Natural killer cell (primary cell): ENCODE measurements around the gene WDR18. TPM values are rescaled to one million over a fixed set of nuclear protein-coding genes. Genes with fewer than 3 reads are reported as not detected.

ENCODE experiments used
- ATAC-seq, 3 donors: fragments of 150-1000 bp in 2 of 3; fragments of 200-7000 bp in 1 of 3; cut with Tn5 transposase; 1 replicate in 1 of 3; 2 replicates in 2 of 3; pipeline ENCODE4 v1.10.0; 2021; ENCODE audit warnings: mild to moderate bottlenecking in 2 of 3, moderate library complexity in 2 of 3
- DNase-seq, 2 donors: peaks; one replicate each; pipeline versions ENCODE4 v3.0.0 to v3.0.0-alpha.2; 2013 to 2021; ENCODE audit warnings: mixed read lengths in 1 of 2
- H3K27ac ChIP-seq: one replicate; pipeline ENCODE4 v1.5.1; 2013; ENCODE audit warnings: mild to moderate bottlenecking, low read length
- H3K27me3 ChIP-seq: one replicate; pipeline ENCODE4 v1.6.1; 2013; ENCODE audit warnings: low read length; ENCODE audit not compliant: control insufficient read depth, insufficient read depth
- H3K36me3 ChIP-seq: one replicate; pipeline ENCODE4 v1.6.1; 2013; ENCODE audit warnings: low read length; ENCODE audit not compliant: control insufficient read depth, insufficient read depth
- H3K4me1 ChIP-seq: one replicate; pipeline ENCODE4 v1.6.1; 2013; ENCODE audit warnings: low read length; ENCODE audit not compliant: control insufficient read depth, insufficient read depth
- H3K4me3 ChIP-seq: one replicate; pipeline ENCODE4 v1.5.1; 2013; ENCODE audit warnings: low read length
- H3K9me3 ChIP-seq: one replicate; pipeline ENCODE4 v1.6.1; 2013; ENCODE audit warnings: low read length; ENCODE audit not compliant: control insufficient read depth, insufficient read depth
- H3K27ac Mint-ChIP-seq, 2 donors: one replicate each; pipeline ENCODE4 v1.8.0; 2022; ENCODE audit warnings: mild to moderate bottlenecking in 2 of 2, mixed read lengths in 2 of 2, moderate library complexity in 1 of 2
- H3K27me3 Mint-ChIP-seq, 2 donors: one replicate each; pipeline ENCODE4 v1.8.0; 2022; ENCODE audit warnings: low read depth in 2 of 2, mixed read lengths in 2 of 2
- H3K36me3 Mint-ChIP-seq: one replicate; pipeline ENCODE4 v1.8.0; 2022; ENCODE audit warnings: mixed read lengths
- H3K4me1 Mint-ChIP-seq, 2 donors: one replicate each; pipeline ENCODE4 v1.8.0; 2022; ENCODE audit warnings: mixed read lengths in 2 of 2
- H3K4me3 Mint-ChIP-seq: one replicate; pipeline ENCODE4 v1.8.0; 2022; ENCODE audit warnings: mild to moderate bottlenecking, moderate library complexity, mixed read lengths
- H3K9me3 Mint-ChIP-seq, 2 donors: one replicate each; pipeline ENCODE4 v1.8.0; 2022; ENCODE audit warnings: mixed read lengths in 2 of 2
- CTCF ChIP-seq: fragments of 200-600 bp; IDR thresholded peaks from one replicate; pipeline ENCODE4 v1.8.0; 2022; ENCODE audit warnings: antibody characterized with exemption
- WGBS: methylation state at CpG from one replicate; pipeline ENCODE4 v1.1.7; 2013; ENCODE audit warnings: missing lambda C conversion rate; ENCODE audit not compliant: insufficient coverage; 5-methylcytosine and 5-hydroxymethylcytosine counted together
- intact Hi-C: fragments of 100-400 bp; cut with micrococcal nuclease; formaldehyde crosslinking; loops from one replicate; pipeline ENCODE4 v1.14.2; 2022
- total RNA-seq, 4 donors: library from RNA; stranded (reverse); fragments of 120-200 nt in 1 of 4; gene quantifications; one replicate each; pipeline versions ENCODE4 v1.2.3 to v1.2.4, GENCODE V29; 2013 to 2022

Gene WDR18
- total RNA-seq, 3 donors from 2014 or later (not counting 1 experiment from before 2014, with no cell fraction given), result 17.5 to 25.4 (median 22.7) TPM

GRCh38 chr19:947707-948539 is 36.2 kb upstream of the WDR18 start:
- Histone ChIP-seq H3K4me1 (peaks cover 28% of the 10 kb centered on the region), H3K27ac (peak overlapping the region; percentile 53), H3K36me3 (no peaks in the 10 kb centered on the region), H3K27me3 (no peaks in the 10 kb centered on the region), H3K4me3 (no peak overlapping the region), H3K9me3 (no peaks in the 10 kb centered on the region)
- Mint-ChIP-seq H3K27me3 (no peaks in the 10 kb centered on the region), H3K27ac (no peak overlapping the region), H3K4me1 (peaks cover 0 to 2% of the 10 kb centered on the region in 2 donors), H3K4me3 (no peak overlapping the region), H3K9me3 (no peaks in the 10 kb centered on the region), H3K36me3 (no peaks in the 10 kb centered on the region)
- no peak for TF ChIP-seq CTCF
- DNase-seq, result no peak
- peak; percentile 24 to 44 (median 37) for ATAC-seq
- WGBS, result 67% methylated on average over 47 of the region's 47 CpGs
- intact Hi-C loops, result no loop called here

GRCh38 chr19:948842-949496 is 35.2 kb upstream of the WDR18 start:
- no peaks in the 10 kb centered on the region for H3K36me3 ChIP-seq
- no peaks in the 10 kb centered on the region for H3K36me3 Mint-ChIP-seq
- no peak overlapping the region for H3K27ac ChIP-seq
- H3K9me3 ChIP-seq, result no peaks in the 10 kb centered on the region
- no peaks in the 10 kb centered on the region for H3K27me3 ChIP-seq
- no peak overlapping the region for H3K4me3 ChIP-seq
- intact Hi-C loops, result no loop called here
- no peak for ATAC-seq
- peaks cover 0 to 11% of the 10 kb centered on the region in 2 donors for H3K4me1 Mint-ChIP-seq
- TF ChIP-seq CTCF, result no peak
- no peak for DNase-seq
- no peak overlapping the region for H3K27ac Mint-ChIP-seq
- 74% methylated on average over 25 of the region's 25 CpGs for WGBS
- peaks cover 39% of the 10 kb centered on the region for H3K4me1 ChIP-seq
- no peak overlapping the region for H3K4me3 Mint-ChIP-seq
- H3K9me3 Mint-ChIP-seq, result no peaks in the 10 kb centered on the region
- no peaks in the 10 kb centered on the region for H3K27me3 Mint-ChIP-seq

- H3K36me3 Mint-ChIP-seq, result no peaks in the 10 kb centered on the region
- ATAC-seq (no peak), DNase-seq (no peak)
- no peak overlapping the region for H3K4me3 Mint-ChIP-seq
- Histone ChIP-seq H3K4me3 (no peak overlapping the region), H3K36me3 (no peaks in the 10 kb centered on the region), H3K27ac (no peak overlapping the region), H3K4me1 (peaks cover 41% of the 10 kb centered on the region), H3K27me3 (no peaks in the 10 kb centered on the region), H3K9me3 (no peaks in the 10 kb centered on the region)
- no peak for TF ChIP-seq CTCF
- H3K27ac Mint-ChIP-seq, result no peak overlapping the region
- intact Hi-C loops, result no loop called here
- H3K4me1 Mint-ChIP-seq, result peaks cover 0 to 11% of the 10 kb centered on the region in 2 donors
- 88% methylated on average over 15 of the region's 17 CpGs for WGBS
- H3K9me3 Mint-ChIP-seq, result no peaks in the 10 kb centered on the region
- H3K27me3 Mint-ChIP-seq, result no peaks in the 10 kb centered on the region
These were observed 33.6 kb upstream of the WDR18 start for GRCh38 chr19:950352-951066.
